ENCODE measurements around the gene TNFSF10. TPM values are rescaled to one million over a fixed set of nuclear protein-coding genes. Genes with fewer than 3 reads are reported as not detected.

The TNFSF10 gene
- total RNA-seq, 1 donor from 2014 or later = 77.5 TPM

DNA sequence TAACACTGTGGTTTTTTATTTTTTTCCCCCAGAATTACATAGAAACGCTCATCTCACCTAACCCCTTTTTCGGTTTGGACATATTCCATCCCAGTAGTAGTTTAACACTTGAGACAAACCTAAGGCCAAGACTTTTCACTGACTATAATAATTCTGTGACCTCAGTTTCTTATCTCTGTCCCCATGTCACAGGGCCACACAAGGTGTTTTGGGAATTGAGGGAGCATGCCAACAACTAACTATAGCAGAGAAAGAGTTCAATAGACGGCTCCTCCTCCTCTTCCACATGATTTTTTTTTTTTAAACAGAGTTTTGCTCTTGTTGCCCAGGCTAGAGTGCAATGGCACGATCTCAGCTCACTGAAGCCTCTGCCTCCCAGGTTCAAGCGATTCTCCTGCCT is 47.5 kb downstream of the TNFSF10 start:
- Mint-ChIP-seq H3K9me3 (peaks cover 5% of the 10 kb centered on the region), H3K4me1 (peaks cover 17% of the 10 kb centered on the region), H3K4me3 (no peak overlapping the region), H3K27ac (no peak overlapping the region), H3K27me3 (peaks cover 10% of the 10 kb centered on the region), H3K36me3 (ENCODE audit: low read depth) (no peaks in the 10 kb centered on the region)
- DNase-seq = no peak
- intact Hi-C loops (cut with micrococcal nuclease) = loop anchor here (5.0 to 10.0 kb wide), 2 partner anchors 141 to 192 kb away; no protein-coding TSS in a partner anchor

GRCh38 chr3:172471903-172472302 is 51.3 kb downstream of the TNFSF10 start:
- intact Hi-C loops (cut with micrococcal nuclease) = loop anchor here (10.0 kb wide), 1 partner anchor 137 kb away; no protein-coding TSS in a partner anchor
- Mint-ChIP-seq H3K9me3 (peaks cover 7% of the 10 kb centered on the region), H3K36me3 (ENCODE audit: low read depth) (no peaks in the 10 kb centered on the region), H3K27me3 (peaks cover 20% of the 10 kb centered on the region), H3K4me1 (peaks cover 8% of the 10 kb centered on the region), H3K4me3 (no peak overlapping the region), H3K27ac (no peak overlapping the region)
- no peak for DNase-seq

- intact Hi-C loops (cut with micrococcal nuclease) = loop anchor here (10.0 kb wide), 1 partner anchor 136 kb away; no protein-coding TSS in a partner anchor
- no peak overlapping the region for H3K4me3 Mint-ChIP-seq
- H3K4me1 Mint-ChIP-seq = peaks cover 4% of the 10 kb centered on the region
- DNase-seq = no peak
- no peak overlapping the region for H3K27ac Mint-ChIP-seq
- H3K27me3 Mint-ChIP-seq = peaks cover 20% of the 10 kb centered on the region
- peaks cover 11% of the 10 kb centered on the region for H3K9me3 Mint-ChIP-seq
- no peaks in the 10 kb centered on the region for H3K36me3 Mint-ChIP-seq (ENCODE audit: low read depth)
Measured at GRCh38 chr3:172470588-172470987, 52.6 kb downstream of the TNFSF10 start.

DNA sequence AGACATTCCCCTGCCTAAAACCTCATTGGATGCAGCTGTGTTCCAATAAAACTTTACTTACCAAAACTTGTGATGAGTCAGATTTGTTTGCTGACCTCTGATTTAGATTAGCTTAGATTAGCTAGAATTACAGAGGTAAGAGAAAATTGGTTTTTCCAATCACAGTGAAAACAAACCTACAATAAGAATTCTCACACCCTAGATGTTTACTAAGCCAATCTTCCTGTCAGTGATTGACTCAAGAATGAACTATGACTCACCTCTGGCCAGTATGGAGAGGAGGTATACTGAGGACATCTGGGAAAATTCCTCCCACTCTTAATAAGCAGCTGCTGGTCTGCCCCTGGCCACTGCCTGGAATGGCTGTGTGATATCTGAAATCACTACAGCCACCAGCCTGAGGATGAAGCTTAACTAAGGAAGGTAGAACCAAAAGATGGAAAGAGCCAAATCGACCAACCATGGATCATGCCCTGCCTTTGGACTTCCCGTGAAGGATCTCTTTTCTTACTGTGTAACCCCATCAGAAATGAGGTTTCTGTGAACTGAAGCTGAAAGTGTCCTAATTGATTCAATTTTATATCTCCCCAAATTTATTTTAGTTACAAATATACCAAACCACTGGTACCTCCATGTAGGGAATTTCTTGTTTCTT is 55.9 kb downstream of the TNFSF10 start:
- no peak for DNase-seq
- Mint-ChIP-seq H3K4me3 (no peak overlapping the region), H3K27me3 (peaks cover 25% of the 10 kb centered on the region), H3K36me3 (ENCODE audit: low read depth) (no peaks in the 10 kb centered on the region), H3K27ac (no peak overlapping the region), H3K4me1 (peaks cover 7% of the 10 kb centered on the region), H3K9me3 (peaks cover 16% of the 10 kb centered on the region)
- intact Hi-C loops (cut with micrococcal nuclease) = no loop called here

DNA sequence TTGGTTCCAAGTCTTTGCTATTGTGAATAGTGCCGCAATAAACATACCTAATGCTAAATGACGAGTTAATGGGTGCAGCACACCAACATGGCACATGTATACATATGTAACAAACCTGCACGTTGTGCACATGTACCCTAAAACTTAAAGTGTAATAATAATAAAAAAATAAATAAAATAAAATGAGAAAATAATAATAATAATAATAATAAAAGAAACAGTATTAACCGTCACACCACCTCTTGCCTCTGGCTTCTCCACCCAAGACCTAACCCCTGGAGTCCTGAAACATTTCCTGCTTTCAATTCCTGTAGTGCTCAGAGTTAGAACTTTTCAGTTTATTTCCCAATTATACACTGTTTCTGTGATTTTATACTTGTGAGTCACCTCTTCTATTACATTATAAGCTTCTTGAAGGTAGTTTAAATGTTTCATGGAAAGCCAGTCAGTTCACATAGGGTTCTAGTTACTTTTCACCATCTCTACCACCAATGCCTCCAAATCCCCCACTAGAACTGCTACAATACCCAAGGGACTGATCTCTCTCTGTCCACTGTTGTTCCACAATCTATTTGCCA is 56.6 kb downstream of the TNFSF10 start:
- DNase-seq = no peak
- peaks cover 20% of the 10 kb centered on the region for H3K27me3 Mint-ChIP-seq
- intact Hi-C loops (cut with micrococcal nuclease) = no loop called here
- no peaks in the 10 kb centered on the region for H3K36me3 Mint-ChIP-seq (ENCODE audit: low read depth)
- peaks cover 10% of the 10 kb centered on the region for H3K9me3 Mint-ChIP-seq
- peaks cover 10% of the 10 kb centered on the region for H3K4me1 Mint-ChIP-seq
- no peak overlapping the region for H3K4me3 Mint-ChIP-seq
- no peak overlapping the region for H3K27ac Mint-ChIP-seq

DNA sequence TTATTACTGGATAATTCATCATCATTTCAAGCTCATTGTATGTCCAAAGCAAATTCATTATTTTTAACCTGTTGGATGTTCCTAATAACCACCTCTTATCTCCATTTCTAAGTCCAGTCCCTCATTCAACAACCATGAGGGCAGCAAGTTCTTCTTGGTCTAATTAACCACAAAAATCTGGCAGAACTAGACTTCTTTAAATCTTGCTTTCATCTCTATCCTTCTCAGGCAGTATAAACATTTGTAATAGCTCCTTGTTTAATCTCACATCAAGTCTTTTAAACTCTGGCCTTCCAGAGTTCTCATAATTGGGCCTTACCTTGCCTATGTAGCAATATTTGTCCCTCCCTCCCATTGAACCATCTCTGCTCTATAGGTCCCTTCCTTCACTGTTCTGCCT is 57.9 kb downstream of the TNFSF10 start:
- Mint-ChIP-seq H3K27ac (no peak overlapping the region), H3K36me3 (ENCODE audit: low read depth) (no peaks in the 10 kb centered on the region), H3K9me3 (peaks cover 10% of the 10 kb centered on the region), H3K4me1 (peaks cover 11% of the 10 kb centered on the region), H3K4me3 (no peak overlapping the region), H3K27me3 (peaks cover 12% of the 10 kb centered on the region)
- intact Hi-C loops (cut with micrococcal nuclease) = no loop called here
- DNase-seq = no peak

DNA sequence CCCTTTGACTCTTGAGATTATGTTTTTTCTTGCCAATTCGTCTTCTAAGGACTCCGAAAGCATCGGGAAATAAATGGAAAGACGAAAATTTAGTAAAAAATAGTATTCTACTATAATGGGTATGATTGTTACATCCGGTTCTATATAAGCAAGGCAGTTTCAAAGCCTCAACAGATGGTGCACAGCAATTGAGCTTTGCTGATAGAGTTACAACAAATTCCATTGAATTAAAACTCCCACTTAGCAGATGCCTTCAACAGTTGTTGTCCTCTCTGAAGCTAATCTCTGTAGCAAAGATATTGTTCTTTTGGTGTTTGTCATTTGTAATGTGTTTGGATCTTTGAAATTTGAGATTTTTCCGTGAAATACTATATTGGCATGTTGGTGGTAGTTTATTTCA is 58.9 kb downstream of the TNFSF10 start:
- Mint-ChIP-seq H3K27me3 (peaks cover 12% of the 10 kb centered on the region), H3K4me3 (no peak overlapping the region), H3K9me3 (peaks cover 10% of the 10 kb centered on the region), H3K27ac (no peak overlapping the region), H3K36me3 (ENCODE audit: low read depth) (no peaks in the 10 kb centered on the region), H3K4me1 (peaks cover 11% of the 10 kb centered on the region)
- DNase-seq = no peak
- intact Hi-C loops (cut with micrococcal nuclease) = no loop called here

DNA sequence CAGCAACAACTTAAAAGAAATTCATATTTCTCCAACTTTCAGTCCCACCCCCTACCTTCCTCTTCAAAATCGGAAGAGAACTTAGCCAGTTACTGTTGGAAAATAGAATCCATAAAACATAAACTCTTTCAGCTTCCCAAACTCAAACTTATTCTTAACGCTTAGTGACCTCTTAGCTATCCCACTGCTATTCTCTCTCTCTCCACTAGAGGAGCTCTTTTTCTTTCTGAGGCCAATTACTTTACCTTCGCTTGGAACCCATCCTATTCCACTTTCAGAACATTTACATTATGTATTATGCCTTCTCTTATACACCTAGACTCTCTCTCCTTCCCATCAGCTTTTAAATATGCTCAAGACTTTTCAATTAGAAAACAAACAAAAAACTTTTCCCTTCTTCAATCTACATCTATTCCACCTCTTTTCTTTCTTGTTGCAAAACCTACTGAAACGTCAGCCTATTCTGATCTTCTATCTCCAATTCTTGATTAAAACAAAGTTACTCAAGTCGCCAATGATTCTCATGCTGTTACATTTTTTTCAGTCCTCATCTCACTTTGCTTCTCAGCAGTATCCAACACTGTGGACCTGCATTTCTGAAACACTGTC is 61.6 kb downstream of the TNFSF10 start:
- Mint-ChIP-seq H3K36me3 (ENCODE audit: low read depth) (no peaks in the 10 kb centered on the region), H3K4me1 (peaks cover 6% of the 10 kb centered on the region), H3K9me3 (peaks cover 6% of the 10 kb centered on the region), H3K27me3 (peaks cover 7% of the 10 kb centered on the region), H3K27ac (no peak overlapping the region), H3K4me3 (no peak overlapping the region)
- no peak for DNase-seq
- intact Hi-C loops (cut with micrococcal nuclease) = loop anchor here (1.0 kb wide), 1 partner anchor 135 kb away; no protein-coding TSS in a partner anchor

DNA sequence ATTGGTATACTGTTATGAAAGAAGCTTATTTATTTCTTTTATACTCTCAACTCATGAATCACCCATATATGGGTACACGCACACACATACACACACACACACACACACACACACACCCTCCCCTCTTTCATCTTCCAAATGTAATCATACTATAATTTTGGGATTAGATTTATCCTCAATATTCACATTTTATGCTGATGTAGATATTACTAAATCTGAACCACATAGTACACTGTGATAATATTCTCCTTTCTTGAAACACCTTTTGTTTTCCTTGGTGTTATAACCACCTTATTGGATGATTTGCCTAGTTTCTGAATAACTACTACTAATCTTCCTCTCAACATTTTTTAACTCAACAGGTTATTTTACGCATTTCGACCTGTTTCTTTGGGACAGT is 66.8 kb downstream of the TNFSF10 start:
- Mint-ChIP-seq H3K4me1 (no peaks in the 10 kb centered on the region), H3K27me3 (peaks cover 29% of the 10 kb centered on the region), H3K9me3 (no peaks in the 10 kb centered on the region), H3K4me3 (no peak overlapping the region), H3K27ac (no peak overlapping the region), H3K36me3 (ENCODE audit: low read depth) (no peaks in the 10 kb centered on the region)
- DNase-seq = no peak
- intact Hi-C loops (cut with micrococcal nuclease) = no loop called here

Other genes starting within 250 kb of the TNFSF10 start
- gene GHSR, start 75.0 kb downstream of the TNFSF10 start, total RNA-seq = not detected in 2 replicates
- gene NCEH1, start 187.6 kb upstream of the TNFSF10 start, total RNA-seq = 4.9 and 7.7 TPM in 2 replicates
- 36.2 and 40.4 TPM in 2 replicates for gene ECT2, start 227.3 kb upstream of the TNFSF10 start, total RNA-seq